Liver (tissue), 9 donors: ENCODE measurements around the gene PRKCH. TPM values are rescaled to one million over a fixed set of nuclear protein-coding genes. Genes with fewer than 3 reads are reported as not detected.

Experiments
- DNase-seq: peaks from one replicate; pipeline ENCODE4 v3.0.0-alpha.2; 2017; ENCODE audit warnings: low spot score
- H3K27ac ChIP-seq, 2 donors: one replicate each; pipeline ENCODE4 v1.7.0; 2013; ENCODE audit warnings: inconsistent platforms in 2 of 2, low read length in 2 of 2, control low read depth in 1 of 2, low read depth in 1 of 2, mild to moderate bottlenecking in 1 of 2
- H3K27me3 ChIP-seq, 4 donors: one replicate each; pipeline versions ENCODE4 v1.6.1 to v1.7.0; 2013; ENCODE audit warnings: low read length in 3 of 4, inconsistent platforms in 1 of 4, mild to moderate bottlenecking in 1 of 4, moderate library complexity in 1 of 4; ENCODE audit not compliant: control insufficient read depth in 4 of 4, insufficient read depth in 4 of 4
- H3K36me3 ChIP-seq, 4 donors: one replicate each; pipeline versions ENCODE4 v1.6.1 to v1.7.0; 2013; ENCODE audit warnings: low read length in 3 of 4, mild to moderate bottlenecking in 3 of 4, low read depth in 1 of 4, moderate library complexity in 1 of 4; ENCODE audit not compliant: control insufficient read depth in 4 of 4, insufficient read depth in 3 of 4
- H3K4me1 ChIP-seq, 4 donors: one replicate each; pipeline versions ENCODE4 v1.6.1 to v1.7.0; 2013; ENCODE audit warnings: low read length in 3 of 4, mild to moderate bottlenecking in 3 of 4, moderate library complexity in 1 of 4; ENCODE audit not compliant: control insufficient read depth in 4 of 4, insufficient read depth in 4 of 4
- H3K4me3 ChIP-seq, 3 donors: one replicate each; pipeline versions ENCODE4 v1.6.1 to v1.7.0; 2013; ENCODE audit warnings: low read length in 3 of 3, control low read depth in 1 of 3, low read depth in 1 of 3, mild to moderate bottlenecking in 1 of 3
- H3K9ac ChIP-seq, 2 donors: one replicate each; pipeline ENCODE4 v1.7.0; 2013; ENCODE audit warnings: low read length in 2 of 2, mild to moderate bottlenecking in 2 of 2, moderate library complexity in 2 of 2, control low read depth in 1 of 2, low read depth in 1 of 2
- H3K9me3 ChIP-seq, 4 donors: one replicate each; pipeline versions ENCODE4 v1.6.1 to v1.7.0; 2013; ENCODE audit warnings: low read length in 3 of 4; ENCODE audit not compliant: control insufficient read depth in 4 of 4
- CTCF ChIP-seq: fragments of 150-350 bp; IDR thresholded peaks from 2 replicates; pipeline ENCODE4 v1.5.1; 2017; ENCODE audit warnings: improper control_type of control experiment, low read depth, low read length; ENCODE audit not compliant: missing input control
- EGR1 ChIP-seq, 2 donors: IDR thresholded peaks; 2 replicates each; pipeline ENCODE4 v1.6.1; 2016 to 2018; ENCODE audit warnings: antibody characterized with exemption in 2 of 2, low read depth in 2 of 2
- FOXA1 ChIP-seq: IDR thresholded peaks from 2 replicates; pipeline ENCODE4 v1.6.1; 2016; ENCODE audit warnings: antibody characterized with exemption
- FOXA2 ChIP-seq: IDR thresholded peaks from 2 replicates; pipeline ENCODE4 v1.6.1; 2016; ENCODE audit warnings: antibody characterized with exemption
- GABPA ChIP-seq, 2 donors: IDR thresholded peaks in 1 of 2; conservative IDR thresholded peaks in 1 of 2; 2 replicates each; pipeline ENCODE4 v1.6.1; 2016; ENCODE audit warnings: antibody characterized with exemption in 2 of 2, mild to moderate bottlenecking in 1 of 2, moderate library complexity in 1 of 2
- HNF4A ChIP-seq, 2 donors: conservative IDR thresholded peaks; 2 replicates each; pipeline ENCODE4 v1.6.1; 2016; ENCODE audit warnings: antibody characterized with exemption in 2 of 2, mild to moderate bottlenecking in 2 of 2
- HNF4G ChIP-seq: IDR thresholded peaks from 2 replicates; pipeline ENCODE4 v1.6.1; 2016; ENCODE audit warnings: antibody characterized with exemption
- JUND ChIP-seq, 2 donors: IDR thresholded peaks; 2 replicates each; pipeline ENCODE4 v1.6.1; 2016; ENCODE audit warnings: antibody characterized with exemption in 2 of 2
- NR2F2 ChIP-seq: IDR thresholded peaks from 2 replicates; pipeline ENCODE4 v1.6.1; 2016; ENCODE audit warnings: antibody characterized with exemption
- RAD21 ChIP-seq, 2 donors: IDR thresholded peaks; 2 replicates each; pipeline ENCODE4 v1.6.1; 2016; ENCODE audit warnings: antibody characterized with exemption in 2 of 2, mild to moderate bottlenecking in 2 of 2
- RXRA ChIP-seq, 2 donors: IDR thresholded peaks; 2 replicates each; pipeline ENCODE4 v1.6.1; 2017 to 2018; ENCODE audit warnings: antibody characterized with exemption in 2 of 2, mild to moderate bottlenecking in 1 of 2
- SP1 ChIP-seq: IDR thresholded peaks from 2 replicates; pipeline ENCODE4 v1.6.1; 2018; ENCODE audit warnings: antibody characterized with exemption, mild to moderate bottlenecking
- TAF1 ChIP-seq: conservative IDR thresholded peaks from 2 replicates; pipeline ENCODE4 v1.6.1; 2016; ENCODE audit warnings: antibody characterized with exemption, mild to moderate bottlenecking
- YY1 ChIP-seq: IDR thresholded peaks from 2 replicates; pipeline ENCODE4 v1.6.1; 2016; ENCODE audit warnings: antibody characterized with exemption, mild to moderate bottlenecking
- WGBS: extraction: QIAGEN DNeasy Blood & Tissue Kit; methylation state at CpG from one replicate; pipeline ENCODE4 v1.1.7; 2013; 5-methylcytosine and 5-hydroxymethylcytosine counted together
- polyA plus RNA-seq, 2 donors: library from polyadenylated mRNA; stranded (reverse) in 1 of 2; unstranded in 1 of 2; fragments of 200-250 nt in 1 of 2; fragments of >200 nt in 1 of 2; fragmentation: Nextera tagmentation in 1 of 2; extraction: Ambion mirVana in 1 of 2; gene quantifications; one replicate each; pipeline versions ENCODE4 v1.2.1 to v1.2.3, GENCODE V29; 2013 to 2015
- total RNA-seq, 2 donors: library from RNA; depleted of rRNA; stranded (reverse); fragments of >200 nt; gene quantifications; one replicate each; pipeline ENCODE4 v1.2.3, GENCODE V29; 2014
- TF ChIP-seq, protein P1 (sequence below): IDR thresholded peaks from 2 replicates; pipeline ENCODE4 v1.6.1; 2016; ENCODE audit warnings: antibody characterized with exemption
- TF ChIP-seq, protein P2 (sequence below): IDR thresholded peaks from 2 replicates; pipeline ENCODE4 v1.6.1; 2016; ENCODE audit warnings: antibody characterized with exemption
- TF ChIP-seq, protein P3 (sequence below): IDR thresholded peaks from 2 replicates; pipeline ENCODE4 v1.6.1; 2016; ENCODE audit warnings: antibody characterized with exemption
- TF ChIP-seq, protein P4 (sequence below): IDR thresholded peaks from 2 replicates; pipeline ENCODE4 v1.6.1; 2016; ENCODE audit warnings: antibody characterized with exemption, mild to moderate bottlenecking
- donor health status: healthy.
- donor health status: healthy.
- donor health status: healthy.
- donor health status: healthy.
- donor health status: healthy.

The PRKCH gene
- total and polyA plus RNA-seq, 4 donors, result 3.9 to 13.7 (median 7.0) TPM

DNA sequence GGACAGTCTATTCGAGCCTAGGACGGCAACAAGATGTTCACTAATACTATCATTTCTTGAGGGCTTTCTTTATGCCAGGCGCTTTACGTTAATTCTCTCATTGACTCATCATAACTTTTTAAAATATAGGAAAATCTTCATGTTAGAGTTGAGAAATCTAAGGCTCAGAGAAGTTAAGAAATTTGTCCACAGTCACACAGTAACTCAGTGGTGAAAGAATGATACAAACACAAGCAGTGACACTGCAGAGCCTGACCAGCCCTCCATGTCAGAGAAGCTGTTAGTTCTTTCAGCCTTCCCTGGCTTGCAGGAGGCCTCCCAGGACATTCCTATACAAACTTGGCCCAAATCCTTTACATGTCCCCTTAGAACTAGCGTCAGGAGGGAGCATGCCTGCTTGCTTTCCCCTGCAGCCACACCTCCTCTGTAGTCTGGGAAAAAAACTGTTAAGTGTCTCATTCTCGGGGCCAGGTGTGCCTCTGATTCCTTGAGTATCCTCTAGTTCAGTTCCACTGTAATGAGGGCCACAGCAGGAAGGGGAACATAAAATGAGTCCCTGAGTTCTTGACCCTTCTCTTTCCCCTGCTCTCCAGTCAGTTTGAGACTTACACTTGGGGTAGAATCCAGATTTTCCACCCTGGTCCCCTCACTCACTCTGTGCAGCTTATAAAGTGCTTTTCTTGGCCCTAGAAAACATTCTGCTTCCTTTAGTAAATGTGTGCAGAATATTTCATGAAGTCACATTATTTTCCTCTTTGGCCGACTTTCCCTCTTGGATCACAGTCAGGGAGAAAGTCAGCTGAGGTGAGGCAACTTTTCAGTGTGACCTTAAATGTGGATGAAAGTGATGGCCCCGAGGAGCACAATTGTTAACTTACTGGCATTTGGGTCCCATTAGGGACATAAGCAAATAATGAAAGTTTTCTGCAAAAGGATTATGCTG, 221.7 kb downstream of the PRKCH start:
- H3K27ac ChIP-seq, result peak overlapping the region; percentile 22 to 70
- TF ChIP-seq JUND (IDR thresholded peaks at IDR 0.05), result no peak
- peak in 1 of 2 donors; percentile 45 for TF ChIP-seq RAD21 (IDR thresholded peaks at IDR 0.05)
- no peak for TF ChIP-seq TAF1
- no peak for TF ChIP-seq FOXA1
- TF ChIP-seq, protein P1, sequence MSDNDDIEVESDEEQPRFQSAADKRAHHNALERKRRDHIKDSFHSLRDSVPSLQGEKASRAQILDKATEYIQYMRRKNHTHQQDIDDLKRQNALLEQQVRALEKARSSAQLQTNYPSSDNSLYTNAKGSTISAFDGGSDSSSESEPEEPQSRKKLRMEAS, result peak; percentile 36
- TF ChIP-seq, protein P2, sequence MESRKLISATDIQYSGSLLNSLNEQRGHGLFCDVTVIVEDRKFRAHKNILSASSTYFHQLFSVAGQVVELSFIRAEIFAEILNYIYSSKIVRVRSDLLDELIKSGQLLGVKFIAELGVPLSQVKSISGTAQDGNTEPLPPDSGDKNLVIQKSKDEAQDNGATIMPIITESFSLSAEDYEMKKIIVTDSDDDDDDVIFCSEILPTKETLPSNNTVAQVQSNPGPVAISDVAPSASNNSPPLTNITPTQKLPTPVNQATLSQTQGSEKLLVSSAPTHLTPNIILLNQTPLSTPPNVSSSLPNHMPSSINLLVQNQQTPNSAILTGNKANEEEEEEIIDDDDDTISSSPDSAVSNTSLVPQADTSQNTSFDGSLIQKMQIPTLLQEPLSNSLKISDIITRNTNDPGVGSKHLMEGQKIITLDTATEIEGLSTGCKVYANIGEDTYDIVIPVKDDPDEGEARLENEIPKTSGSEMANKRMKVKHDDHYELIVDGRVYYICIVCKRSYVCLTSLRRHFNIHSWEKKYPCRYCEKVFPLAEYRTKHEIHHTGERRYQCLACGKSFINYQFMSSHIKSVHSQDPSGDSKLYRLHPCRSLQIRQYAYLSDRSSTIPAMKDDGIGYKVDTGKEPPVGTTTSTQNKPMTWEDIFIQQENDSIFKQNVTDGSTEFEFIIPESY, result no peak
- TF ChIP-seq FOXA2, result peak; percentile 25
- TF ChIP-seq HNF4A (conservative IDR thresholded peaks at IDR 0.05), result peak; percentile 41 to 52
- peak; percentile 88 to 93 for TF ChIP-seq RXRA (IDR thresholded peaks at IDR 0.05)
- no peak for TF ChIP-seq GABPA (IDR thresholded peaks at IDR 0.05 in 1 of 2, conservative IDR thresholded peaks at IDR 0.05 in 1 of 2)
- TF ChIP-seq NR2F2, result peak; percentile 30
- TF ChIP-seq SP1, result peak; percentile 66
- TF ChIP-seq EGR1 (IDR thresholded peaks at IDR 0.05; ENCODE audit: low read depth in 2 of 2), result no peak
- no peak for TF ChIP-seq CTCF
- TF ChIP-seq, protein P3, sequence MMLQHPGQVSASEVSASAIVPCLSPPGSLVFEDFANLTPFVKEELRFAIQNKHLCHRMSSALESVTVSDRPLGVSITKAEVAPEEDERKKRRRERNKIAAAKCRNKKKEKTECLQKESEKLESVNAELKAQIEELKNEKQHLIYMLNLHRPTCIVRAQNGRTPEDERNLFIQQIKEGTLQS, result peak; percentile 51
- no peak for TF ChIP-seq HNF4G
- peak; percentile 45 for TF ChIP-seq YY1
- TF ChIP-seq, protein P4, sequence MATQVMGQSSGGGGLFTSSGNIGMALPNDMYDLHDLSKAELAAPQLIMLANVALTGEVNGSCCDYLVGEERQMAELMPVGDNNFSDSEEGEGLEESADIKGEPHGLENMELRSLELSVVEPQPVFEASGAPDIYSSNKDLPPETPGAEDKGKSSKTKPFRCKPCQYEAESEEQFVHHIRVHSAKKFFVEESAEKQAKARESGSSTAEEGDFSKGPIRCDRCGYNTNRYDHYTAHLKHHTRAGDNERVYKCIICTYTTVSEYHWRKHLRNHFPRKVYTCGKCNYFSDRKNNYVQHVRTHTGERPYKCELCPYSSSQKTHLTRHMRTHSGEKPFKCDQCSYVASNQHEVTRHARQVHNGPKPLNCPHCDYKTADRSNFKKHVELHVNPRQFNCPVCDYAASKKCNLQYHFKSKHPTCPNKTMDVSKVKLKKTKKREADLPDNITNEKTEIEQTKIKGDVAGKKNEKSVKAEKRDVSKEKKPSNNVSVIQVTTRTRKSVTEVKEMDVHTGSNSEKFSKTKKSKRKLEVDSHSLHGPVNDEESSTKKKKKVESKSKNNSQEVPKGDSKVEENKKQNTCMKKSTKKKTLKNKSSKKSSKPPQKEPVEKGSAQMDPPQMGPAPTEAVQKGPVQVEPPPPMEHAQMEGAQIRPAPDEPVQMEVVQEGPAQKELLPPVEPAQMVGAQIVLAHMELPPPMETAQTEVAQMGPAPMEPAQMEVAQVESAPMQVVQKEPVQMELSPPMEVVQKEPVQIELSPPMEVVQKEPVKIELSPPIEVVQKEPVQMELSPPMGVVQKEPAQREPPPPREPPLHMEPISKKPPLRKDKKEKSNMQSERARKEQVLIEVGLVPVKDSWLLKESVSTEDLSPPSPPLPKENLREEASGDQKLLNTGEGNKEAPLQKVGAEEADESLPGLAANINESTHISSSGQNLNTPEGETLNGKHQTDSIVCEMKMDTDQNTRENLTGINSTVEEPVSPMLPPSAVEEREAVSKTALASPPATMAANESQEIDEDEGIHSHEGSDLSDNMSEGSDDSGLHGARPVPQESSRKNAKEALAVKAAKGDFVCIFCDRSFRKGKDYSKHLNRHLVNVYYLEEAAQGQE, result no peak
- no peaks in the 10 kb centered on the region for H3K36me3 ChIP-seq
- no peaks in the 10 kb centered on the region for H3K9me3 ChIP-seq
- H3K27me3 ChIP-seq, result no peaks in the 10 kb centered on the region
- DNase-seq, result no peak
- peaks cover 2 to 30% (median 24%) of the 10 kb centered on the region in 4 donors for H3K4me1 ChIP-seq
- no peak overlapping the region for H3K4me3 ChIP-seq
- 68% methylated on average over 8 of the region's 8 CpGs for WGBS
- H3K9ac ChIP-seq, result no peak overlapping the region
